Pancreas (tissue), 10 donors: ENCODE data around the gene TMEM120B. TPM values are rescaled to one million over a fixed set of nuclear protein-coding genes. Genes with fewer than 3 reads are reported as not detected.
A peak's percentile ranks its signal among the peaks of the same experiment; 100 is the strongest.

Experiments used
- ATAC-seq, 4 donors: fragments of 200-7000 bp; cut with Tn5 transposase; one replicate each; pipeline versions ENCODE4 v1.8.0 to v1.9.1; 2020; ENCODE audit warnings: mild to moderate bottlenecking in 4 of 4, moderate library complexity in 4 of 4
- DNase-seq, 6 donors: peaks; one replicate each; pipeline ENCODE4 v3.0.0-alpha.2; 2020
- FAIRE-seq: peaks from 2 replicates; lab custom pipeline; 2012; peaks lifted over from hg19 to GRCh38; lab: Jason Lieb, UNC
- H3K27ac ChIP-seq, 4 donors: fragments of 200-600 bp; sonication (generic); 1 replicate in 3 of 4; 2 replicates in 1 of 4; pipeline versions ENCODE4 v1.5.0 to v1.8.0; 2020
- H3K27me3 ChIP-seq, 4 donors: fragments of 200-600 bp; one replicate each; pipeline ENCODE4 v1.8.0; 2021
- H3K36me3 ChIP-seq, 3 donors: fragments of 200-600 bp; sonication (generic) in 1 of 3; one replicate each; pipeline versions ENCODE4 v1.5.0 to v1.8.0; 2020 to 2021
- H3K4me1 ChIP-seq, 3 donors: fragments of 200-600 bp; one replicate each; pipeline ENCODE4 v1.8.0; 2021
- H3K4me3 ChIP-seq, 4 donors: fragments of 200-600 bp; sonication (generic) in 2 of 4; one replicate each; pipeline versions ENCODE4 v1.5.0 to v1.8.0; 2020 to 2021
- H3K9me3 ChIP-seq, 4 donors: fragments of 200-600 bp; one replicate each; pipeline ENCODE4 v1.8.0; 2021
- WGBS, 2 donors: extraction: QIAGEN DNeasy Blood & Tissue Kit; methylation state at CpG; one replicate each; pipeline ENCODE4 v1.1.7; 2013; 5-methylcytosine and 5-hydroxymethylcytosine counted together
- intact Hi-C, 3 donors: fragments of 100-400 bp; cut with DNase I; formaldehyde crosslinking; loops; one replicate each; pipeline versions ENCODE4 v1.11.1 to v1.14.2; 2022
- polyA plus RNA-seq, 2 donors: library from polyadenylated mRNA; stranded (reverse); fragments of 200-250 nt; gene quantifications; one replicate each; pipeline ENCODE4 v1.2.3, GENCODE V29; 2013
- total RNA-seq, 6 donors: library from RNA; stranded (reverse); fragmentation: NEBNext Ultra II Directional in 4 of 6; extraction: Animal tissue kit (Norgen Biotek cat#: 25700) in 4 of 6; gene quantifications; one replicate each; pipeline versions ENCODE4 v1.2.1 to v1.2.4, GENCODE V29; 2021 to 2023
- TF ChIP-seq, protein P1 (sequence below), 4 donors: fragments of 200-600 bp; sonication (generic) in 3 of 4; IDR thresholded peaks; one replicate each; pipeline versions ENCODE4 v1.5.0 to v1.8.0; 2021; ENCODE audit warnings: antibody characterized with exemption in 4 of 4
- donor health status: healthy with polysubstance abuse.
- donor health status: DM: no; HTN: no; CAD: no; lungs with moderate emphysema.
- donor health status: DM: no; HTN: no; CAD: no.
- donor health status: control.
- donor health status: control.
- donor health status: Bipolar disorder and iron deficiency.
- donor health status: DM: yes; HTN: yes; CAD: no.
- donor health status: DM: no; HTN: no; CAD: no.
- donor health status: DM: no; HTN: no; CAD: no.
- donor health status: DM: yes; HTN: yes; CAD: no.

TMEM120B gene
- total and polyA plus RNA-seq, 8 donors = 8.2 to 19.8 (median 11.4) TPM

DNA sequence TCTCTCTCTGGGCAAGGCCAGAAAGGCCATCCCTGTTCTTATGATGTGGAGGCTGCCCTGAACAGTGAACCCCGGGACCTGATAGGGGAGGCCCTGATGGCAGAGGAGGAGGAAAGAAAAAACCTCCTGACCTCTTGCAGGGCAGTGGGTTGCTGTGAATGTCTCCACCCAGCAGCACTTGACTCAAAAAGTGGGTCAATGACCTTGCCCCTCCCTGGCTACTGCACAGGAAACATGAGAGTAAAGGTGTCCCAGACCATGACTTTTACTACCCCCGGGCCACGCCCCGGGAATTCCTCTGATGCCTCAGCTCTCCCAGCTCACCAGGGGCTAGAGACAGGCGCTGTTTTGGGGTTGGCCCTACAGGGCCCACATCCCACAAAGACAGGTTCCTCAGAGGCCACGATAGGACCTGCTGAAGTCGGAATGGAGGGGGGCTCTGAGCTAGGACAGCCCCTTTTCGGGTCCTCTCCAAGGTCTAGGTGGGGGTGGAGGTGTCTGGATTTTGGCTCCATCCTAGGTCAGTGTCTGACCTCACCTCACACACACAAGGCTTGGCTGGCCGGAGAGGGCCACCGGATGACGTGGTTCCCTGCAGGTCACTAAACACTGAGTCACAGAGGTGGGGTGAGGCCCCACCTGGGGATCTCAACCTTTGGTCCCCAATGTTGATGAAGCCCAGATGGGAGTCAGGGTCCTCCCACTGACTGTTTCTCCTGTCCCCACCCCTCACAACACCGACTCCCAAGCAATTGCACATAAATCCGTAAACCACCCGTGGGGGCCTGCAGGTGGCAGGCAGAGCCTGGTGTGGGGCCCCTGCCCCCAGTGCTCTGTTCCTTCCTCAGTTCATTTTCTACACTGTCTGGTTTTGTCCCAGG, 79.4 kb downstream of the TMEM120B start:
- H3K9me3 ChIP-seq = no peaks in the 10 kb centered on the region
- H3K4me1 ChIP-seq = peaks cover 22 to 32% (median 23%) of the 10 kb centered on the region in 3 donors
- ATAC-seq (no peak), DNase-seq (peak in 1 of 6 donors; percentile 58), FAIRE-seq (no peak)
- H3K36me3 ChIP-seq = no peaks in the 10 kb centered on the region
- TF ChIP-seq, protein P1, sequence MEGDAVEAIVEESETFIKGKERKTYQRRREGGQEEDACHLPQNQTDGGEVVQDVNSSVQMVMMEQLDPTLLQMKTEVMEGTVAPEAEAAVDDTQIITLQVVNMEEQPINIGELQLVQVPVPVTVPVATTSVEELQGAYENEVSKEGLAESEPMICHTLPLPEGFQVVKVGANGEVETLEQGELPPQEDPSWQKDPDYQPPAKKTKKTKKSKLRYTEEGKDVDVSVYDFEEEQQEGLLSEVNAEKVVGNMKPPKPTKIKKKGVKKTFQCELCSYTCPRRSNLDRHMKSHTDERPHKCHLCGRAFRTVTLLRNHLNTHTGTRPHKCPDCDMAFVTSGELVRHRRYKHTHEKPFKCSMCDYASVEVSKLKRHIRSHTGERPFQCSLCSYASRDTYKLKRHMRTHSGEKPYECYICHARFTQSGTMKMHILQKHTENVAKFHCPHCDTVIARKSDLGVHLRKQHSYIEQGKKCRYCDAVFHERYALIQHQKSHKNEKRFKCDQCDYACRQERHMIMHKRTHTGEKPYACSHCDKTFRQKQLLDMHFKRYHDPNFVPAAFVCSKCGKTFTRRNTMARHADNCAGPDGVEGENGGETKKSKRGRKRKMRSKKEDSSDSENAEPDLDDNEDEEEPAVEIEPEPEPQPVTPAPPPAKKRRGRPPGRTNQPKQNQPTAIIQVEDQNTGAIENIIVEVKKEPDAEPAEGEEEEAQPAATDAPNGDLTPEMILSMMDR (IDR thresholded peaks at IDR 0.05) = no peak
- H3K27me3 ChIP-seq = no peaks in the 10 kb centered on the region
- WGBS, 2 donors = 86 to 87% methylated on average over 14 of the region's 14 CpGs
- H3K4me3 ChIP-seq = peak overlapping the region in 1 of 4 donors; percentile 68
- H3K27ac ChIP-seq = no peak overlapping the region
- intact Hi-C loops = loop anchor here in 1 of 3 donors (10.0 kb wide), 1 partner anchor 93 kb away; the partner anchor contains the start of gene PSMD9

DNA sequence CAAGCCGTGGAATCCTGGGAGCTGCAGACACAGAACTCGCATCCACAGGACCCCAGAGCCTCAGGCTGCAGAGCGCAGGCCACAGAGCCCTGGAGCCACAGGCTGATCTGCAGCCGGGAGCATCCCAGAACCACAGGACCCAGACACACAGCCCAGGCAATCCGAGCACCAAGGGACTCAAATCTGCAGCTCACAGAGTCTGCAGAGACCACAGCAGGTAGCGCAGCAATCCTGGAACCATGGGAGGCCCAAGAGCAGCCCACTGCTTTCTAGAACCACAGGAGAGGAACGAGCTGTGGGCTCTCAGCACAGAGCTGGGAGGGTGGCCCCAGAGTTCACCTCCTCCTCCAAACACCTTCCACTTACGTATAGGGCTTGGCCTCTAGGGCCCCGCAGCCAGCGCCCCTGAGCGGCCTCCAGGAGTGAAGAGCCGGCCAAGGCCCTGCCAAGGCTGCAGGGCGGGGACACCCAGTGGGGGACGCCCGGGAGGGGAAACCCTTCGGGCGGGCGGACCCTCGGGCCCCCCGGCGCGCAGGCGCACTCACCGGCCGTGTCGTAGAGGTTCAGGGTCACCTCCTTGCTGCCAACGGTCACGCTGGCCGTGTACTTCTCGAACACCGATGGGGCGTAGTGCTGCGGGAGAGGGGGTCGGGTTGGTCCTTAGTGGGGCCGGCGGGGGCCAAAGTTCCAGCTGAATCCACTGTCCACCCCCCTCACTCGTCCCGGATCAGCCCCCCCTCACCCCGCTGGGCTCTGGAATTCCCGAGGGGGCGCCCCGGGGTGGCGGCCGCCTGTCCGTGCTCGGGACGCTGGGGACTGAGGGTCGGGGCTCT, 80.3 kb downstream of the TMEM120B start:
- H3K36me3 ChIP-seq = no peaks in the 10 kb centered on the region
- DNase-seq = peak in 5 of 6 donors; percentile 41 to 87 (median 70)

DNA sequence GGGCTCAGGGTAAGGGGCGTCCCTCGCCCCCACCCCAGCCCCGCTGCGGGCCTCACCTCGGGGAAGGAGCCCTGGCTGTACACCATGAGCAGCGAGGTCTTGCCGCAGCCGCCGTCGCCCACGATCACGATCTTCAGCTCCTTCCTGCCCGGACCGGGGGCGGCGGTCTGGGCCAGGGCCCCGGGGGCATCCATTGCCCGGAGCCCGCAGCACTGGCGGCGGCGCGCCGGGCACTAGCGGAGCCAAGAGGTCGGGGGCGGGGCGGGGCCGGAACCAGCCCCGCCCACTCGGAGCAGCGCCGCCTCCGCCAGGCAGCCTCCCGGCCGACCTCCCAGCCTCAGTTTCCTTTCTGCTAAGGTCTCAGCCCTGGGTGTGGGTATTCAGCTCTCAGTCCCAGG, 80.9 kb downstream of the TMEM120B start, which contains the start of gene RHOF:
TSS of gene RHOF (minus strand) at position 249 of the 398 bp plus-strand sequence. CDS start at position 194, 55 bp downstream.
- Histone ChIP-seq H3K27me3 (no peaks in the 10 kb centered on the region), H3K9me3 (no peaks in the 10 kb centered on the region), H3K4me1 (peaks cover 34 to 38% (median 35%) of the 10 kb centered on the region in 3 donors), H3K4me3 (peak within 1 kb of the TSS; percentile 27 to 68 (median 50)), H3K27ac (peak within 1 kb of the TSS; percentile 54 to 100 (median 88)), H3K36me3 (no peaks in the 10 kb centered on the region)
- intact Hi-C loops = loop anchor here in 1 of 3 donors (10.0 kb wide), 1 partner anchor 91 kb away; the partner anchor contains the start of gene PSMD9
- DNase-seq (peak in 2 of 6 donors; percentile 81 to 84), ATAC-seq (peak; percentile 7 to 17 (median 12)), FAIRE-seq (no peak)
- TF ChIP-seq, protein P1 (IDR thresholded peaks at IDR 0.05) = no peak
- WGBS, 2 donors = 2 to 3% methylated on average over 25 to 36 of the region's 36 CpGs

More for the DNA sequence above, 80.3 kb downstream of the TMEM120B start:
- FAIRE-seq (no peak), ATAC-seq (no peak)
- H3K27ac ChIP-seq = peak overlapping the region in 2 of 4 donors; percentile 18 to 44
- H3K4me1 ChIP-seq = peaks cover 29 to 32% (median 29%) of the 10 kb centered on the region in 3 donors
- TF ChIP-seq, protein P1 (IDR thresholded peaks at IDR 0.05) = no peak
- 24 to 36% methylated on average over 44 to 48 of the region's 48 CpGs for WGBS, 2 donors
- no peaks in the 10 kb centered on the region for H3K9me3 ChIP-seq
- H3K4me3 ChIP-seq = peak overlapping the region; percentile 27 to 68 (median 50)
- intact Hi-C loops = loop anchor here in 1 of 3 donors (10.0 kb wide), 1 partner anchor 92 kb away; the partner anchor contains the start of gene PSMD9
- H3K27me3 ChIP-seq = no peaks in the 10 kb centered on the region

DNA sequence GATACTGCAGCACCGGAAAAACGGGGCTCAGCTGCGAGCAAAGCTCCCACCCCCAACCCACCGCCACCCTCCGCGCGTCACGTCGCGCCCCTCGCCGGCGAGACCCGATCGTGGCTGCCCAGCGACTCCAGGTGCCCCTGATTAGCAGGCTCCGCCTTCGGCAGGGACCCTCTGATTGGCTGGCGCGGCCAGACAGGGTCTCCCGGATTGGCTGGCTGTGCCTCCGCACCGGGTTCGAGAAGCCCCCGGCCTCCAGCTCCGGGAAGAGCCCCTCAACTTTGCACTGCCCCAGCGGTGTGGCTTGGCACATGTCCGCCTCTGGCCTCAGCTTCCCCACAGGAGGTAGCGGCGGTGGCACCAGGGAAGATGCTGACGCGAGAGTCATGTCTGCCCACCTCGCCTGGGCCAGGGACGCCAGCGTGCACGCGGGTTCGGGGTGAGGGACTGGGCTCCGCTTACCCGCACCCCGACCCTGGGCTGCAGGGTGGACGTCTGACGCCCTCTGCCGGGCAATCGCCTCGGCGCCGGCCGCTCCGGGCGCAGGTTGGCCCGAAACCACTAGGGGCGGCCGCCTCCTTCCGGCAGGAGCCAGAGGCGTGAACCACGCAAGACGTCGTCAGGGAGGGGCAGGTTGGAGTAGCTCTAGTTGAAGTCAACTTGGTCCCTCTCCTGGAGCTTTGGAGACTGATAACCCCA, 81.4 kb downstream of the TMEM120B start:
- WGBS, 2 donors = 0 to 1% methylated on average over 51 to 59 of the region's 59 CpGs
- intact Hi-C loops = loop anchor here in 1 of 3 donors (10.0 kb wide), 1 partner anchor 91 kb away; the partner anchor contains the start of gene PSMD9
- H3K27me3 ChIP-seq = no peaks in the 10 kb centered on the region
- H3K36me3 ChIP-seq = no peaks in the 10 kb centered on the region
- FAIRE-seq (no peak), ATAC-seq (peak; percentile 71 to 81 (median 72)), DNase-seq (peak; percentile 86 to 96 (median 94))
- no peaks in the 10 kb centered on the region for H3K9me3 ChIP-seq
- H3K4me3 ChIP-seq = peak overlapping the region; percentile 27 to 68 (median 50)
- TF ChIP-seq, protein P1 (IDR thresholded peaks at IDR 0.05) = peak; percentile 99 to 100 (median 100)
- peaks cover 34 to 43% (median 41%) of the 10 kb centered on the region in 3 donors for H3K4me1 ChIP-seq
- H3K27ac ChIP-seq = peak overlapping the region; percentile 54 to 100 (median 88)
